Right atrium auricular region (tissue), 2 donors: ENCODE data around the gene FGF12. TPM values are rescaled to one million over a fixed set of nuclear protein-coding genes. Genes with fewer than 3 reads are reported as not detected.

ENCODE experiments used
- DNase-seq: peaks from one replicate; pipeline ENCODE4 v3.0.0-alpha.2; 2019; ENCODE audit warnings: low spot score
- H3K27ac ChIP-seq, 2 donors: fragments of 200-600 bp; sonication (generic); 1 replicate in 1 of 2; 2 replicates in 1 of 2; pipeline ENCODE4 v1.5.1; 2016 to 2019
- H3K27me3 ChIP-seq, 2 donors: fragments of 200-600 bp; sonication (generic); one replicate each; pipeline versions ENCODE4 v1.5.1 to v1.6.0; 2017 to 2019
- H3K36me3 ChIP-seq: fragments of 200-600 bp; sonication (generic); one replicate; pipeline ENCODE4 v1.5.1; 2016
- H3K4me1 ChIP-seq, 2 donors: fragments of 200-600 bp; sonication (generic); one replicate each; pipeline versions ENCODE4 v1.5.1 to v1.6.0; 2017 to 2019
- H3K4me3 ChIP-seq, 2 donors: fragments of 200-600 bp; sonication (generic); 1 replicate in 1 of 2; 2 replicates in 1 of 2; pipeline ENCODE4 v1.5.1; 2017 to 2019; ENCODE audit warnings: mild to moderate bottlenecking in 1 of 2, moderate library complexity in 1 of 2
- H3K9me3 ChIP-seq, 2 donors: fragments of 200-600 bp; sonication (generic); one replicate each; pipeline ENCODE4 v1.5.1; 2019
- CTCF ChIP-seq, 2 donors: fragments of 200-600 bp; sonication (generic); IDR thresholded peaks; one replicate each; pipeline ENCODE4 v1.5.1; 2019; ENCODE audit warnings: antibody characterized with exemption in 2 of 2
- total RNA-seq, 2 donors: library from RNA; depleted of rRNA; stranded (reverse); fragments of >200 nt; gene quantifications; one replicate each; pipeline ENCODE4 v1.1.0, GENCODE V29; 2016

FGF12 gene
- total RNA-seq, 2 donors from 2014 or later: 126 to 218 TPM

- peak overlapping the region; percentile 64 to 86 for H3K27ac ChIP-seq
- H3K9me3 ChIP-seq: no peaks in the 10 kb centered on the region
- H3K4me3 ChIP-seq: no peak overlapping the region
- H3K4me1 ChIP-seq: peaks cover 0 to 16% of the 10 kb centered on the region in 2 donors
- no peak for TF ChIP-seq CTCF (IDR thresholded peaks at IDR 0.05)
- DNase-seq: no peak
- H3K27me3 ChIP-seq: no peaks in the 10 kb centered on the region
- no peaks in the 10 kb centered on the region for H3K36me3 ChIP-seq
Observed at GRCh38 chr3:192706272-192706671, 21.1 kb downstream of the FGF12 start.

- Histone ChIP-seq H3K4me1 (peaks cover 0 to 16% of the 10 kb centered on the region in 2 donors), H3K27me3 (no peaks in the 10 kb centered on the region), H3K27ac (peak overlapping the region in 1 of 2 donors; percentile 39), H3K36me3 (no peaks in the 10 kb centered on the region), H3K9me3 (no peaks in the 10 kb centered on the region), H3K4me3 (no peak overlapping the region)
- no peak for TF ChIP-seq CTCF (IDR thresholded peaks at IDR 0.05)
- DNase-seq: no peak
Observed at GRCh38 chr3:192700885-192701284, 26.5 kb downstream of the FGF12 start.

- peak overlapping the region in 1 of 2 donors; percentile 33 for H3K27ac ChIP-seq
- DNase-seq: no peak
- H3K4me1 ChIP-seq: peaks cover 0 to 7% of the 10 kb centered on the region in 2 donors
- no peaks in the 10 kb centered on the region for H3K9me3 ChIP-seq
- no peak overlapping the region for H3K4me3 ChIP-seq
- no peak for TF ChIP-seq CTCF (IDR thresholded peaks at IDR 0.05)
- no peaks in the 10 kb centered on the region for H3K36me3 ChIP-seq
- H3K27me3 ChIP-seq: no peaks in the 10 kb centered on the region
Observed at GRCh38 chr3:192696943-192697587, 30.3 kb downstream of the FGF12 start.

- Histone ChIP-seq H3K4me1 (peaks cover 0 to 10% of the 10 kb centered on the region in 2 donors), H3K27ac (peak overlapping the region; percentile 40 to 84), H3K9me3 (peaks cover 0 to 8% of the 10 kb centered on the region in 2 donors), H3K27me3 (no peaks in the 10 kb centered on the region), H3K4me3 (no peak overlapping the region), H3K36me3 (no peaks in the 10 kb centered on the region)
- TF ChIP-seq CTCF (IDR thresholded peaks at IDR 0.05): no peak
- DNase-seq: no peak
Observed at GRCh38 chr3:192687488-192688152, 39.7 kb downstream of the FGF12 start.

GRCh38 chr3:192685801-192686200 lies 41.5 kb downstream of the FGF12 start:
- Histone ChIP-seq H3K4me3 (no peak overlapping the region), H3K27ac (peak overlapping the region; percentile 9 to 84), H3K4me1 (peaks cover 0 to 10% of the 10 kb centered on the region in 2 donors), H3K27me3 (no peaks in the 10 kb centered on the region), H3K36me3 (no peaks in the 10 kb centered on the region), H3K9me3 (peaks cover 0 to 8% of the 10 kb centered on the region in 2 donors)
- no peak for TF ChIP-seq CTCF (IDR thresholded peaks at IDR 0.05)
- no peak for DNase-seq
